Stimulated activated naive CD4-positive, alpha-beta T cell treated with Interleukin-2 at 50 U/mL for 16 hours (primary cell): Measurements from ENCODE around the gene FLVCR1.

Experiments
- DNase-seq: peaks from one replicate; lab custom pipeline; 2025; lab: John Stamatoyannopoulos, UW

The FLVCR1 gene

DNA sequence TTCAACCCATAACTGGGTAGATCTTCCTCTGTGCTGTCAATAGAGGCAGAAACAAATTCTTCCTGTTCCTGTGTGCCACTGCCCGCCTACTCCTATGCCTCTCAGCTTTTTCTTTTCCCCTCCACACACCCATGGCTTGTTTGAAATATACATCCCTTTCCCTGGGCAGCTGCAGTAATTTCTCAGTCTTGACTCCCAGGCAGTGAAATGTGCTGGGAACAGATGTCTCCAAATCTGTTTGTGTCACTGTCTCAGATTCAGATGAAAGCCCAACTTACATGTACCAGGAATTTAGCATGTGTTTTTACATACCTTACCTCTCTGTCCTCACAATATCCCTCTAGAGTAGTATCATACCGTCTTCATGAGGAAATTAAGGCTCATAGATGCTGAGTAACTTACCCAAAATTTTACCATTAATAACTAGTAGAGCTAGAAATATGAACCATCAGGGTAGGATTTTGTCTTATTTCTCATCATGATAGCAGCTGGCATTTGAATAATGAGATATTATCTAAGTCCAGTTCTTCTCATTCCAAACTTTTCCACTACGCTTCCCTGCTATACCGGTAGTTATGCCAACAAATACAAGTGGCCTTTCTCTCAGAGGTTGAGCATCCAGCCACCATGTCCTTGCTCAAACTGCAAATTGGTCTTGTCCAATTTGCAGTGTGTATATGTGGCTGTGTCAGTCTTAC is 87.5 kb downstream of the FLVCR1 start:
- DNase-seq: no peak

DNA sequence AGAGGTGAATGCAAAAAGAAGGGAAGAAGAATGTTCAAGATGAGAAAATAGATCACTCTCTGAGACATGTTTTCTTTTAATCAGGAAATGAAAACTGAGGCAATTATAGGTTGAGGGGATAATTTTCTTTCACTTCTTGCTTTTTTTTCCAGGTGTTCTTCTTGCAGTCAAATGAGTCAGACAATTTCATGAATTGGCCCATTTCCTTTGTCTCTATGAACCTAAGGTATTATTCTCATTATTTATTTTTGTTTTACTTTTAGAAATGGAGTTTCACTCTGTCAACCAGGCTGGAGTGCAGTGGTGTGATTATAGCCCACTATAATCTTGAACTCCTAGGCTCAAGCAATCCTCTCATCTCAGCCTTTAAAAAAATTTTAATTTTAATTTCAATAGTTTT is 88.8 kb downstream of the FLVCR1 start:
- no peak for DNase-seq
